Activated CD8-positive, alpha-beta memory T cell treated with anti-CD3 and anti-CD28 coated beads, Interleukin-2, amount 50 U/mL, for 48 hours (primary cell): ENCODE results near the gene PPM1H.
"Not testable (repeated sequence)": the region's sequence is repeated elsewhere in the genome, so short reads cannot be mapped to it uniquely, and the experiment has no call there.

Experiments
- DNase-seq: peaks from one replicate; pipeline ENCODE4 v3.0.0-alpha.2; 2020

The PPM1H gene

DNA sequence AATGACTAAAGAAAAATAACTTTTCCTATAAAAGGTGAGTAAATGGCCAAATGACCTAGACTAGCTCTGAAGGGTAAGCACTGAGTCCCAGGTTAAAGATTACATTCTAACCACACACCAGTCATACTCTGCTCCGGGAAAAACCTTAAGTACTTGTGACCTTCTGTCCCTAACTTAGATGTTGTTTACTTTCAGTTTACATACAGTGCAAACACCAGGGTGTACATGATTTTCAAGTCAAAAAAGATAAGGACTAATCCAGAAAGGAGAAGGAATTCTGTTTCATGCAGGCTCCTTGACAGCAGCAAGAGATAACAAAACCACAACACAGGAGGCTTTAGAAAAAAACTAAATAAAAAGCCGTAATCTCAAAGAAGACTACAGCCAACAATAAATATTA is 174.2 kb downstream of the PPM1H start:
- no peak for DNase-seq

- not testable (repeated sequence) for DNase-seq
These were observed 174.6 kb downstream of the PPM1H start for GRCh38 chr12:62760341-62760740.

DNA sequence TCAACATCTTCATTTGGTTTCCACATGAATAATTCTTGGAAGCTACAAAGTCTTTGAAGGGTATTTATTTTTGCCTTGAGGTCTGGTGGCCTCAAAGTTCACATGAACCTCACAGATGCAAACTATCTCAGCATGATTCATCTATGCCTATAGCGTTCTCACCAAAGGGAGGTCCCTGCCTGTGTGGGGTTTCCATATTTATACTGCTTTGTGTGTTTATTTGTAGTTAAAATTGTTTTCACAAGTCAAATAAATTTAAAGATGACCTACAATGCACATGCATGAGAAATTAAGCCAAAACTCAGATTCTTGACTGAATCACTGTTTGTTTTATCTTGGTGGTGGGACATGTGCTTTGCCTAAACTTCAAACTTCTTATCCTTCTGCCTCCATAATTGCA is 176.7 kb downstream of the PPM1H start:
- no peak for DNase-seq

DNA sequence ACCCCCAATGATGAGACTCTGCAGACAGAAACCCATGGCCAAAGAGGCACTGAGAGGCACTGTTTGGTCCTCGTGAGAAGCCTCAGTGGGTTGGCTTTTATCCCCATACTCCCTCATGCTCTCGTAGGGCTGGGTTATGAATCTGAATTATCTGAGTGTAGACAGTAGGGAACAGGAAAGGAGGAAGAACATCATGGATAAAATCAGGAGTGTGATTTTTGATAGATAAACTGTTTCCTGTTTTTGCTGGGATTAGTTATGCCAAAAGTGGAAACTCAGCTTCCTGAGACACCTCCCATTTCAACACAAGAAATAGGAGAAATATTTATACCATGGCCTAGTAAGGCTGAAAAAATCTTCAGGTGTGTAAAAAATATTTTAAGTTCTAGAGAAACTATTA is 177.9 kb downstream of the PPM1H start:
- DNase-seq: no peak

DNA sequence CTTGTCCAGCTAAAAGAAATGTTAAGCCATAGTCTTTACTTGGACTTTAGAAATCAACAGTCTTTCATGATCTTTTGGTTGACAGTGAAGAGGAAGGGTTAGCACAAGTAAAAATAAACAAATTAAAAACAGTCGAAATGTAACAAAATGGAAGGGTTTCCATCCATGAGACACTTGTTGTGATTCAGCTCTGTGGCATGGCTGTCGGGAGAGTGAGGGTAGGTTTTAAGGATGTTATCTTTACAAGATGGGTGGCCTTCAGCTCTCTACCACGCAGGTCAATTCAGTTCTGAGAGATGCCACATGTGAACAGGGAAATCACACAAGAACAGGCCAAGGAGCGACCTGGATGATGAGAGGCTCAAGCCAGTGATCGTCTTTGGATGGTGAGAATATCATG is 180.2 kb downstream of the PPM1H start:
- no peak for DNase-seq

DNA sequence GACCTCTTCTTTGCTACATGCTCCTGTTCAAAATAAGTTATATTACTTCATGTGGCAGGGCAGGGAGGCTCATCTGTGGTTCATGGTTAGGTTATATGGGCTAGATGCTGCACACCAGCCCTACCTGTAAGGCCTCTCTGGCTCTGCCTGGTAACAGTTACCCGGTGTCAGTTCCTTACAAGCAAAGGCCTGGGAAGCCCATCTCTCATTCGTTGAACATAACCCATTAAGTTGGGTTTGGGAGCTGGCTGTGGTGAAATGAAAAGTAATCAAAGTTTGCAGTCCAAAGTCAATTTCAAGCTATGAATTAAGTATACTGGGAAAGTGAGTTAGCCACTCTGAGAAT is 183.2 kb downstream of the PPM1H start:
- DNase-seq: no peak

DNA sequence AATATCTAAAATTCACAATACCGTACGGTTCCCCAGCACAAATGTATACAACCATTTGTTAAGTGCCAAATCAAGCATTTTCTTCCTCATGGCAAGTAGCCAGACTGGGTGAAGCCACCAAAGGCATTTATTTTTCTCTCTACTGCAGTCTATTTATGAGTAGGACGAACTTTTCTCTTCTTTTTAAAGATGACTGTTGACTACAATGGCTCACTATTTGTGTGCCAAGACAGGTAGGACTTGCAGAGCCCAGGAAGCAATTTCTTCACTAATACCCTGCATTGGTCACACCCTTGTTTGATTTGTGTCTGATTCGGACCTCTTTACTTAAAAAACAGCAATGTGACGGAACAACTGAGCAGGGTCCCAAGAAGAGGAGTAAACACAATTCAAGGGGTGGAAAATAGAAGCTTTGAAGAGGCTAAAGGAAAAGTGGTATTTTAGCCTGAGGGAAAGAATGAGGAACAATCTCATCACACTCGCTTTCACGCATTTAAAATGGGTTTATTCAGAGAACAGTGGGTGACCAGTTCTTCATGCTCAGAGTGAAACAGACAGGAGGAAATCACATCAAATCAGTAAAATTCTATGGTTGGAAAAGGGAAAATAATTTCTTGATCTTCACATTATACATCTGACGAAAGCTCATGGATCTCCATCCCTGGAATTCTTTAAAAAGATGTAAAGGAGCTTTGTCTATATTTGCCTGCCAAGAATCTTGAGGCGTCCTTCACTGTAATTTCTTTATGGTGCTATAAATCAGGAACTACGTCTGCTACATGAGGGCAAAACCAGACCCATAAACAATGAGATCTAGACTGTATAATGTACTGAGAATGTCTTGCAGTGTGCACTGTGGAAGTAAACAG is 183.8 kb downstream of the PPM1H start:
- DNase-seq: no peak

DNA sequence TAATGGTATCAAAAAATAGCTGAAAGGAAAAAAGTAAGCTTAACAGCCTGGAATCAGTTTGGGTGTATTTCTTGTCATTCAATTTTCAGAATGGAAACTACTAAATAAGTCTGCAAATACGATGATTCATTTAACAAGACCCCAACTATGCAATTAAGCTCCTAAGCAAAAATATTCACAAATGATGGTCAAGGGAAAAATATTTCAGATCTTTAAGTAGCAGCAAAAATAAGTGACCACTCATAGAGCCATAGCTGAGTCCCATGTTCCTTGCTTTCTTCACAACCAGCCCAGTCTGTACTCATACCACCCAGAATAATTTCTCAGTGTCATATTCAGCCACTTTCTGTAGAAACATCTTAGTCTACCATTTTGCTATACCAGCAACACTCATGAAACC is 185.4 kb downstream of the PPM1H start:
- no peak for DNase-seq

GRCh38 chr12:62748941-62749468 is 185.9 kb downstream of the PPM1H start:
- peak; percentile 2 for DNase-seq

GRCh38 chr12:62744551-62744950 is 190.4 kb downstream of the PPM1H start:
- no peak for DNase-seq

DNA sequence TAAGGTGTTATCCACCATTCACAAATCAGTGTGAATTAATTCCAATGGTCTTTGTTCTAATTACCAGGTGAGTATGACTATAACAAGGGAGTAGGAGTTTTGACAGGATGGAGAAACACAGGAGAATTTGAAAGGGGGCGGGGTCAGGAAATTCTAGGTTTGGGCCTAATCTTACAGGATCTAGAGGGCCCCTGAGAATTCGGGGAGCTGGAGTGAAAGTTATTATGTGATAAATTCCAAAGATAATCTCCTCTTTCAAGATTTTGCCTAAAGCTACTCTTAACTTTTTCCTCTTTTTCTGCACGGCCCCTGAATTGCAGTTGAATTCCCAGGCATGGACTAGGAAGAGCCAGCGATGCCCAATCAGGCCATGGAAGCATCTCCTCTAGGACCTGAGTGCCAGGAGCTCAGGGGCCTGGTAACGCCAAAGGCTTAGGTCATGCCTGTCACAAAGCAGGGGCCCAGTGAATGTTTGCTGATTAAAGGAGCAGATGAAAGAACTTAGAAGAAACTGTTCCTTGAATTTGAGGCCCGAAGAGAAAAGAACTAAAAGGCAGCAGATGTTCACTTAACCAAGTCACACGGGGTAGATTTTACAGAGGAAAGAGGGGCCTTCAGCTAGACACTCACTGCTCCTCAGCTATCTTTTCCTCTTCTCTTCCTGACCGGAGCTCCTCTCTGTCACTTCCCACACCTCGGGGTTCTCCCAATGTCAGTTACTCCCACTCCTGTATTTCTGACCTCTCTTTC is 195.5 kb downstream of the PPM1H start:
- no peak for DNase-seq

DNA sequence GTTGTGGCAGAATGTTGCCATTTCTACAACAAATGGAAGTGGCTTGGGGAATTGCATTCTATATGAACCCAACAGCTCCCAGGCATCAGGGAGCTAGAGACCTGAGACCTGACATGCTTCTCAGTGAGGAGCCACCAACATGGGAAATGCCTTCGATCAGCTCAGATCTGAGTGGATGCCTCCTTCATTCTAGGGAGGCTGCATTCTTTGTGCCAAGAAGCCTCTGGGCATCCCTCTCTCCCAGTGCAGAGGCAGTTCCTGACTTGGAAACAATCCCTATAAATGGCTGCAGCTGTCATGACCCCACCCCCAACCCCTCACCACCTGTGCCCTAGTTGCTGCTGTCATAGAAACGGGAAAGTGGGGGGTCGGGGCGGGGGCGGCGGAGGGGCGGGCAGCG is 196.3 kb downstream of the PPM1H start:
- DNase-seq: no peak

- no peak for DNase-seq
These were observed 196.8 kb downstream of the PPM1H start for GRCh38 chr12:62738105-62738504.

DNA sequence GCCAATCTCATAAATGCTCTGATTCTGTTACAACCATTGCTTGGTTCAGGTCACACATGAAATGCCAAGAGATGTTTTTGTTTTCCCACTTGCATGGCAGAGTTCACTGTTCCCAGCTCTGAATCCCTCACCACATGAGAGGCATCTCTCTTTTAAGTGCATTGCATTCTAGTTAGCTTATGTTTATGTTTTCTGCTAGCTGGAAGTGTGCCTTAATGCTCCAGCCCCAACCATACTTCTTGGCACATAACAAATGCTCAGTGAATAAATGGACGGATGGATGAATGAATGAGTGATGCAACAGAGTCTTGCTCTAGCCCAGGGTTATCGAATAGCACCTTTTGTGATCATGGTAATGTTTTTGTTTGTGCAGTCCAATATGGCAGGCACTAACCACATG is 197.3 kb downstream of the PPM1H start:
- no peak for DNase-seq

DNA sequence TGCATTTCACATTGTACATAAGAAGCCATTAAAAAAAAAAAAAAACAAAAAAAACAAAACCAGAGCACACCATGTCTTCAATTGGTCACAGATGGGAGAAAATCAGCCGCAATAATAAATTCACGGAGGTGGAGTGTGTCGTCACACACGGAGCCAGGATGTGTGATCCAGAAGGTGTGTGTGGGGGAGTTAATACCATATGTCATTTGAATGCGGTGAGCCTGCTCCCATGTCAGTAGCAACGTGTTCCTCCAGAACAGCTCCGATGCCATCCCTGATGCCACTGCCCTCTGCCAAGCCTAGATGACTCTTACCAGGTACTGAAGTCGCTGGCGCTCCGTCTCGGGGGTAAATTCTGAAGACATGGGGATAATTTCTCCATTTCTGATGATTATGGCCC is 197.8 kb downstream of the PPM1H start:
- no peak for DNase-seq

DNA sequence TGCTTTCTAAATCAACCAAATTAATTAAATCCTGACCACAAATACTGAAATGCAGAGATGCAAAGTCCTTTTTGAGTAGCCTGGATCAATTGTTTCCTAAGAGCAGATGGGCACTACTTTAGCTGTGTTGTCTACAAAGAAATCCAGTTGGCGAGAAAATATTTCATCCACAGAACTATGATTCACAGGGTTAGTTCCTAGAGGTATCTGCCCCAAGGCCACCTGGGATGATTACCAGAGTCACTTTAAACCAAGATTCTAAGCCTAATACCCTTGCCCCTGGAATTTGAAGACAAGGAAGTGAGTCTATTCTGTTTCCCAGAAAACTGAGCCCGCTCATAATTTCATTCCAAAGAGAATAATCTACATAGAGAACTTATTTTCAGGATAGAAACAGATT is 198.4 kb downstream of the PPM1H start:
- no peak for DNase-seq

DNA sequence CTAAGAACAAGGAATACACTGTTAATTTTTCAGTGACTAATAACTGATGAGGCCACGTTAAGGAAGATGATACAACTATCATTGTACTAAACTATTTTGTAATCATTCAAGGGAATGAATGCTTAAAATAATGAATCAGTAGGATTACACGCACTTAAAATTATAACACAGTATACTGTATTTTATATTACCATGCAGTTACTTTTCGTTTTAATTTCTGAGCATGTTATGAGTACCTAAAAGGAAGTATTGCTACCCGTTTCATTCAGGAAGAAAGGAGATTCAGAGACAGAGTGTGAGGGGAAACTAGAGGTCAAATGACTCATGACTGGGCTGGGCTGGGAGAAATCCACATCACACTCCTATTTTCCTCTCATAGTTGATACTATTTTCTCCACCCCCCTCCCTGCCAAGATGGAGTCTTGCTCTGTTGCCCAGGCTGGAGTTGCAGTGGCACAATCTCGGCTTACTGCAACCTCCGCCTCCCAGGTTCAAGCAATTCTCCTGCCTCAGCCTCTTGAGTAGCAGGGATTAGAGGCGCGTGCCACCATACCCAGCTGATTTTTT is 202.0 kb downstream of the PPM1H start:
- no peak for DNase-seq

DNA sequence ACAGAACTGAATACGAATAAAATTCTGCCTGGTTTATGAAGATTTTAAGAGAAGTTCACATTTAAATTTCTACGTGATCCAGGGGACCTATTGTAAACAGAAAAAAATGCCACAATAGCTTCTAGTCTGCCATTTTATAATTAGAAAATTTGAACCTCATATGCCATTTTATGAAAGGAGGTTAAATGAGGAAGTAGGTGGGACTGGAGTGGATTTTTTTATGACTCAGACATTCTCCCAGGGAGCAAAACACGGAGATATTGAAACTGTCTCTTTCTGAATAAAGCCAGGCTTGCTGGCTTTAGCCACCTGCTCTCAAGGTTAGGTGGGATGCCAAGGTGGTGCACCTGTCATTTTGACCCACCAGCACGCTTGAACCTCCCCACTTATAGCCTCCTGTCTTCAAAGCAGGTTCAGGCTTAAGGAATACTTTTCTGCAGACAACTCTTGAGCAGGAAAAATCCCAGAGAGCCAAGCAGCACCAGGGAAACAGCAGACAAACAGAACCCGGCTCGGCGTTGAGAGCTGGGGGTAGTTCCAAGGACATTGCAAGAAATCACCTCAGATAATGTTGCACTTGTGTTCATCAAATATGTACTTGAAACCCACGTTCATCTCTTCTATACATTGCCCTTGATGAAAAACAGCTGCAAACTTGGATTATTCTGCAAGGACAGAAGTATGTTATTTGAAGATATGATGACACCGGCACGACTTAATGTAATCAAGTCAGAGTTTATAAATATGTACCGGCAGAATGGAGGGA is 203.7 kb downstream of the PPM1H start:
- no peak for DNase-seq

GRCh38 chr12:62730649-62731048 is 204.3 kb downstream of the PPM1H start:
- no peak for DNase-seq

GRCh38 chr12:62729579-62730544 is 205.1 kb downstream of the PPM1H start:
- DNase-seq: not testable (repeated sequence)

DNA sequence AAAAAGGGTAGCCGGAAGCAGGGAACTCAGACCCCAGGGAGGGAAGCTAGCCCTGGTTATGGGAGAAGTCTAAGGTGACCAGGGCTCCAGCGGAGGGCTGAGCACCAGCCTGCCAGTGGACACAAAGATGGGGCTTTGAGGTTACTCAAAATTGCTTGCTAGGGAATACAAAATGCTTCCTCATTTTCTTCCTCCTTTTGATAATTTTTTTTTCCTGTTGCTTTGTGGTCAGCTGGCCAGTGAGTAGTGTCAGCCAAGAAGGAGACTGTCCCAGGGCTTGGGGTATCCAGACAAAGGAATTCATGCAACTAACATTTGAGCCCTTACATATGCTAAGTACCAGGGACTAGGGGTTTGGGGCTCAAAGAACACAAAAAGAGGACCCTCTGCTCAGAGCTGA is 206.2 kb downstream of the PPM1H start:
- DNase-seq: no peak

DNA sequence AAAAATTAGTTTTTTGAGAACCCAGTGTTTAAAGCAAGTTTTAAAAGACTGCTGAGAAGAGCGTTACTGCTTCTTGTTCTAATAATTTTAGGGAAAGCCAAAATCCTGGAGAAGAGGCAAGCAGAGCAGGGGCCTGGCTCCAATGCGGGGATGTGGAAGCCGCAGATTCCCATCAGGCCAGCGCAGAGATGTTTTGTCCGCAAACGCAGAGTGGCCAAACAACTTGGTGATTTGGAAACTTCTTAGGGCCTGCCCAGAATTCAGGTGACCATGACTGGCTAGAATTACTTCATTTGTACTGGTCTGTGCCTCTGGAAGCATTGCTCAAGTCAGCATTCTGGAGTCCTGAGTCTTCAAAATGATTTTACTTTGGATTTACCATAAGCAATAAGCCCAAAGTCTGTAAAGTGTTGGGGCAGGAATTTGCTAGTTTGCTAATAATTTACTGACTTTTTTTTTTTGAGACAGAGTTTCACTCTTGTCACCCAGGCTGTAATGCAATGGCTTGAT is 208.4 kb downstream of the PPM1H start:
- DNase-seq: no peak
